Neural cell (in vitro differentiated cells): ENCODE data around the gene NEDD9.

Experiments
- CTCF ChIP-seq: fragments of 450-650 bp; IDR thresholded peaks from 2 replicates; pipeline ENCODE4 v1.5.1; 2014; ENCODE audit warnings: antibody characterized with exemption, mild to moderate bottlenecking, moderate library complexity; ENCODE audit not compliant: poor library complexity, severe bottlenecking
- EP300 ChIP-seq: fragments of 450-650 bp; conservative IDR thresholded peaks from 2 replicates; pipeline ENCODE4 v1.6.1; 2014; ENCODE audit warnings: antibody characterized with exemption, mild to moderate bottlenecking, moderate library complexity; ENCODE audit not compliant: poor library complexity, severe bottlenecking
- EZH2 ChIP-seq: fragments of 200-600, 300-800 bp; shearing (Covaris generic), sonication (generic); IDR thresholded peaks from 2 replicates; pipeline ENCODE4 v1.6.1; 2014; ENCODE audit warnings: antibody characterized with exemption, low read length, borderline replicate concordance, mild to moderate bottlenecking; ENCODE audit not compliant: insufficient read depth, poor library complexity, severe bottlenecking
- POLR2AphosphoS5 ChIP-seq: IDR thresholded peaks from 2 replicates; pipeline ENCODE4 v1.6.1; 2012

- TF ChIP-seq EP300 (no peak), CTCF (no peak), POLR2AphosphoS5 (no peak), EZH2 (no peak)
Measured at GRCh38 chr6:11209906-11210305, 22.6 kb downstream of the NEDD9 start.
